GM21723 (cell line): ENCODE data around the gene DDX10.
A peak's percentile ranks its signal among the peaks of the same experiment; 100 is the strongest.
"Not testable (repeated sequence)": the region's sequence is repeated elsewhere in the genome, so short reads cannot be mapped to it uniquely, and the experiment has no call there.

Source experiments
- ATAC-seq: cut with Tn5 transposase; IDR thresholded peaks from one replicate; pipeline ENCODE4 v1.9.1; 2021; ENCODE audit warnings: mild to moderate bottlenecking, moderate library complexity; ENCODE audit not compliant: unreplicated experiment

DDX10 gene

GRCh38 chr11:108817976-108818375, 153.1 kb downstream of the DDX10 start:
- ATAC-seq: no peak

DNA sequence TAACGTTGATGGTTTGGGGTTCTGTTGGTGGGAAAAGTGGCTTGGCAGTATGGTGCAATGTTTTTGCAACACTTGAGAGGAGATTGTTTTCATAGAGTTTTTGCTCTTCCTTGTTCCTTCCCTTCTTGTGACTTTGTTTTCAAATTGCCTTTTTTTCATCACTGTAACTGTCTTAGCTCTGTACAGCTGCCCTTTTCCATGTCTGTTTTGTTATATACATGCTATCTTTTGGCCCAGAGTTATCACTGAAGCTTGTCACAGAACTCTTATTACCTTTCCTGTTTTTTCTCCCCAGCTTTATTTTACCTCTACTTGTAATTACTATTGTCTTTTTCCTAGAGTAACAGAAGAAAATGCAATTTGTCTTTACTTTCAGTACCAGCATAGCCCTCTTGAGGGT, 154.1 kb downstream of the DDX10 start:
- ATAC-seq: no peak

DNA sequence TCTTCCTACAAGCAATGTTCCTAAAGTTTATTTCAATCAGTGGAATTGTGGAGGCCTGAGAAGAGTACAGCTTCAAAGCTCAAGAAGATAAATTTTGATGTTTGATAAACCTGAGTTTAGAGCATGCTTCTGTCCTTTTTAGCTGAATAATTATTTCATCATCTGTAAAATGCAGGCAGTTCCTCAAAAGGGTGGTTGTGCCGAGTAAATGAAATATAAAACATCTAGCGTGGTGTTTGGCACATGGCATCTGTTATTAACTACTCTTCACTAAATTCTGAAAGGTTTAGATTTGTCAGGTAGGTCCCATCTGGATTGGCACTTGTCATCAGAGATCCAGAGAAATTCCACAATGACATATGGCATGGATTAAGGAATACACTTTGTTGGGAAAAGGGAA, 155.1 kb downstream of the DDX10 start:
- ATAC-seq: no peak

DNA sequence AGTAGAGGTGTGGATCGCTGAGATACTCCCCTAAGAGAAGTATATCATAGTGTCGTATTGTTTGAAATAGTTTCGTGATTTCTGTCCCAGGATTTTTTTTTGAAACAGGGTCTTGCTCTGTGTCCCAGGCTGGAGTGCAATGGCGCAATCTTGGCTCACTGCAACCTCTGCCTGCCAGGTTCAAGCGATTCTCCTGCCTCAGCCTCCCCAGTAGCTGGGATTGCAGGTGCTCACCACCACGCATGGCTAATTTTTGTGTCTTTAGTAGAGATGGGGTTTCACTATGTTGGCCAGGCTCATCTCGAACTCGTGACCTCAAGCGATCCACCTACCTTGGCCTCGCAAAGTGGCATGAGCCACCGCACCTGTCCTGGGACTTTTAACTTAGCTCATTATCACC, 159.1 kb downstream of the DDX10 start:
- ATAC-seq: not testable (repeated sequence)

GRCh38 chr11:108824545-108824944, 159.7 kb downstream of the DDX10 start:
- ATAC-seq: no peak

GRCh38 chr11:108825381-108825780, 160.5 kb downstream of the DDX10 start:
- ATAC-seq: no peak

GRCh38 chr11:108826136-108826535, 161.3 kb downstream of the DDX10 start:
- ATAC-seq: no peak

GRCh38 chr11:108835624-108836023, 170.8 kb downstream of the DDX10 start:
- no peak for ATAC-seq

- ATAC-seq: no peak
These were observed 171.7 kb downstream of the DDX10 start for GRCh38 chr11:108836541-108836940.

GRCh38 chr11:108838102-108838791, 173.4 kb downstream of the DDX10 start:
- no peak for ATAC-seq

DNA sequence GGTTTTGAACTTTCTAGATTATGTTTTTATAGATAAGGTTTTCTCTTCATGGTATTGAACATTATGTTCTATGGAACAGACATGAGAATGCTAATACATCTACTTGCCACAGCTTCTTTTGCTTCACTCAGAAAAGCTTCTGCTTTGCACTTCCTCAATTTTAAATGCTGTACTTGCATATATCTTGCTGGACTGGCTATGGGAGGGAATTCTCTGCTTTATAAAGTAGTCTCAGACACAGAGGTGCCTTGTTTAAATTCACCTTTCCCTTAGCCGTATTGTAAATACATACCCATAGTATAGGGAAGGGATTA, 173.9 kb downstream of the DDX10 start:
- ATAC-seq: no peak

GRCh38 chr11:108846009-108846408, 181.1 kb downstream of the DDX10 start:
- ATAC-seq: no peak

GRCh38 chr11:108847298-108847990, 182.6 kb downstream of the DDX10 start:
- no peak for ATAC-seq

GRCh38 chr11:108851781-108852180, 186.9 kb downstream of the DDX10 start:
- ATAC-seq: no peak

- no peak for ATAC-seq
These were observed 187.8 kb downstream of the DDX10 start for GRCh38 chr11:108852701-108853100.

DNA sequence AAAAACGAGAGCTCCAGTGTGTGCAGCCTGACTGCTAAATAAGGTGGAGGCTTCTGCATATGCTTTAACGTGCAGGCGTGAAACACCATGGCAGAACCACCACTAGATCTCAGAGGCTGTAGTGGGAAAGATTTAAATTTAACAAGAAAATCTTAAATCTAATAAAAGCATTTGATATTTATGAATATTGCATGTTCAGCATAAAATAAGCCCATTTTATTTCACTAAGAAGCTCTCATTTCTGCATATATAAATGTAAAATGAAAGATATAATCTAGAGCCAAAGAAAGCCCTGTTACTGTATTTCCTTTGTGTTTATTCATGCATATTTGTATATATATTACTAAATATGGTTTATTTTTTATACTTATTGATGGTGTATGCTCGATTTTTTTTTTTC, 188.3 kb downstream of the DDX10 start:
- ATAC-seq: no peak

DNA sequence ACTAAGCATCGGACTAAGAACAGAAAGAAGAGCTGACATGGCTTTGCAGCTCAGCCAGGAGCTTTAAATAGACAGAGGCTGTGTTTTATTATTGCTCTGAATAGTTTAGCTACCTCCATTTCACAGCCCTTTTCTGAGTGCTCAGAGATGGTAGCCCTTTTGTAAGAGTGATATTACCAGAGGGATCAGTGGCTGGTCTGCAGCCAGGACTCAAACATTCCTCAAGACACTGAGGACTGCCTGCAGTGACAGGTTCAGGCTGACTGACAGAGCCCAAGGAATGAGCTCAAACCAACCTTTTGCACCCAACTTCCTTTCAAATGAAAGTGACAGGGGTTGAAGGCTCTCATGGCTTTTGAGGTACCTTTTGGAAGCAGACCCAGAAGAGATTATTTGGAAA, 189.0 kb downstream of the DDX10 start:
- peak; percentile 72 for ATAC-seq

DNA sequence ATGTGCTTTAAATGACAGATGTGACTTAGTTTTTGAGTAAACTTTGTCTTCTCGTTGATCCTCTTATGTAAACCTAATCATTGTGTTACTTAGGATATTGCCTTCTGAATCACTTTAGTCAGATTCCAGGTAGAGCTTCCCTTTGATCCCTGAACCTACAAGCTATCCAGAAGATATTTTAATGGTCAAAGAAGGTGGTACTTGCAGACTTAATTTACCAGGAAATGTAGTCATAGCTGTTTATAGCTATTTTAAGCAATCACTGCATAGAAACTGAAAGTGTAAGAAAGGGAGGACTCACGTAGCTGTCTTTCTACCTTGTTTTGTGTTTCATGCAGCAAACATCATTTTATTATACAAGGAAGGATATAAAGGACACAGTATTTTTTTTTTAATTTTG, 189.5 kb downstream of the DDX10 start:
- peak; percentile 94 for ATAC-seq

DNA sequence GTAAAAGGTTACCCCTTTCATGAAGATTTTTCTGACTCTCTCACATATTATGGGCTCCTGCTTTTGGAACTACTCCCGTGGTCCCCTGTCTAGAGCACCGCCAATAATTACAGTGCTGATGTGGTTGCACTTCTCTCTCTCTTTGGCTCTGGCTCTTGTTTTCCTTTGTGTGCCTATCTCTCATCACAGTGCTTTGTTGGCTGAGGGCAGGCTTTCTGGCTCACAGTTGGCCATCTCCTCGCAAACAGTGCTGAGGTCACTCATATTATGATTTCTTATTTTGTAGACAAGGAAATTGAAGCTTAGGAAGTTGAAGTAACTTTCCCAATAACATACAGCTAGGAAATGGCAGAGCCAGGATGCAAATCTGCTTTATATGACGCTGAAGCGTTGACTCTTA, 192.5 kb downstream of the DDX10 start:
- no peak for ATAC-seq

DNA sequence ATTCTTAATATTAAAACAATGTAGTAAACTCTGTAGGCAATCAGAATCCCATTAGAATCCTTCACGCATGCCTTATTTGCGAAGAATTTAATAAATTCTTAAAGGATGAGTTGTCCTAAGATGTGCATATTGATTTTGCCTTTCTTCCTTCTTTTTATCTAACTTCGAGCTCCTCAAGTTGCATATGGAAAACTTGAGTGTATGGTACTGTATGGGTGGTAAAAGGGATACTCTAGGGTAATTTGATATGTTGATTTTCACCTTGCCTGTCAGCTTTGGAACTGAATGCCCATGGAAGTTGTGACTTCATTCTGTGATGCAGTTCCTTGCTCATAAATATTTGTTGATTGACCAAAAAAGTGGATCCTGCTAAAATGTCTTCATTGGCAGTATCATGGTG, 193.8 kb downstream of the DDX10 start:
- ATAC-seq: no peak

GRCh38 chr11:108859510-108859909, 194.6 kb downstream of the DDX10 start:
- ATAC-seq: no peak

DNA sequence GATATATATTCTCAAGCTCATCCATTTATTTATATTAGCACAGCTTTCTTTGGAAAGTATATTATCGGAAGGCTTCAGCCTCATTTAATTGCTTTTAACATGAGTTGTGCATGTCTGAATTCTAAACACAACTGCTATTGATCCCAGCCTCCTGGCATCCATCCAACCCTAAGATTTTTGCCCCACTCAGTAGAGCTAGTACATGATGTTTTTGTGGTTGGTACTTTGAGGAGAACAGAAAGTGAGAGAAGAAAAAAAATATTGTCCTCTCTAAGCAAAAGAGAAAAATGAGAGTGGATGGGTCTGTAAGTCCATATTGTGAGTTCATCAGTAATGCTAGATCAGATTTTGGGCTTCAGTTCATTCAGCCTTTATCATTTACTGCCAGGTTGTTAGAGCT, 198.7 kb downstream of the DDX10 start:
- ATAC-seq: no peak

- ATAC-seq: no peak
These were observed 200.5 kb downstream of the DDX10 start for GRCh38 chr11:108865406-108865805.
